NCI-H1048 (cell line): ENCODE results near the gene HIKESHI.
"Not testable (repeated sequence)": the region's sequence is repeated elsewhere in the genome, so short reads cannot be mapped to it uniquely, and the experiment has no call there.

Experiments used
- DNase-seq: peaks from one replicate; lab custom pipeline; 2025; lab: John Stamatoyannopoulos, UW

HIKESHI gene

DNA sequence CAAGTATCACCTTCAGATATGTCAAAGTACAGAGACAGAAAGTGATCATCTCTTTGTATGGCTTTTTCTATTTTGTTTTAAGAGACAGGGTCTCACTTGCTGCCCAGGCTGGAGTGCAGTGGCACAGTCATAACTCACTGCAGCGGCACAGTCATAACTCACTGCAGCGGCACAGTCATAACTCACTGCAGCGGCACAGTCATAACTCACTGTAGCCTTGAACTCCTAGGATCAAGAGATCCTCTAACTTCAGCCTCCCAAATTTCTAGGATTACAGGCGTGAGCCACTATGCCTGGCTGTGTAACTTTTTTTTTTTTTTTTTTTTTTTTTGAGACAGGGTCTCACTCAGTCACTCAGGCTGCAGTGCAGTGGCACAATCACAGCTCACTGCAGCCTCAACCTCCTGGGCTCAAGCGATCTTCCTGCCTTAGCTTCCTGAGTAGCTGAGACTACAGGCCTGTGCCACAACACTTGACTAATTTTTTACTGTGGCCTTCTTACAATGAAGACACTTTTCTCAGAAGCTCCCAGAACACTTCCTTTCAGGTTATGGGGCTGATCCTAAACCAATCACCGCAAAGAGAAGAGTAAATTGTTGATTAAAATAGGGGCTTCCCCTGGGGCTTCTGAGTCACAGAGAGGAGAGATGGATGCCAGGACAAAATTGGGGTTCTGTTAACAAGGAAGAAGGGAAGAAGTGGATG lies 9.0 kb upstream of the HIKESHI start:
- DNase-seq = no peak

DNA sequence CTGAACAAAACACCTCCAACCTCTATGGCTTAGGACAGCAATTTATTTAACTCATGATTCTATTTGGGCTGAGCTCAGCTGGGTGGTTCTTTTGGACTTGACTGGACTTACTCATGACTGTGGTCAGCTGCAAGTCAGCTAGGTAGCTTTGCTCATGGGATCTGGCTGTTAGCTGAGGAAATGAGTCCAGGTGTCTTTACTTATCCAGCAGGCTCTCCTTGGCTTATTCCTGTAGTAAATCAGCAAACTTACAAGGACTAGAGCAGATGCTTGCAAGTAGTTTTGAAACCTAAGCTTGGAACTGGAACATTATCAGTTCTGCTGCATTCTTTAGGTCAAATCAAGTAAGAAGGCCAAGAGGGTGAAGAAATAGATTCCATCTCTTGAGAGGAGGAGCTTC lies 8.0 kb upstream of the HIKESHI start:
- no peak for DNase-seq

DNA sequence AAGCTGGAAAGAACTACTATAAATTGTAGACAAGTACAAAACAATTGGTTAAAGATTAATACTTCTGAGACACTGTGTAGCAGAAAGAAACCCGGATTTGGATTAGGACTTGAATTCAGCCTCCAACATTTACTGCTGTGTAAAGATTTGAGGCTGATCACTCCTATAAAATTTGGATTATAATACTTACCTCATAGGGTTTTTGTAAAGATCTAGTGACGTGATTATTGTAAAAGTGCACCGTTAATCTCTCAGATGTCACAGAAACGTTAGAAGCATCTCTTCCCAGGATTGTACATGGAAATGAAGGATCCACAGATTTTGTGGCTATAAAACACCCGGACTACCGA lies 323 bp upstream of the HIKESHI start:
- DNase-seq = no peak

DNA sequence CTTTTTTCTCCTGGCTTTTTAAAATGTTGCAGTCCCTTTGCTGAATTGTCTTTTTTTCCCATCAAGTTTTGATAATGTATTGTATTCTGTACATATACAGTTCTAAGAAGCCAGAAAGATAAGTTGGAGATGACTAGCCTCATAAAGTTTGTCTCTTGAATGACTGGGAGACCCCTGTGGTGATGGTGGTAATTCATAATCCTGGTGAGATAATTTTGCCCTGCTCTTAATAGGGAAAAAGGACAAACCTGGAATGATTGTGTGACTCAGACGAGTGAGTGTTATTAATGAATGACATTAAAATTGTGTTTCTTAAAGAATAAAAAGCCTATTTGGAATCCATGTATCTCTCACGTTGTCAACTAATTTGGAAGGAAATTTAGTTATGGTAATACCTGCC lies 1.2 kb downstream of the HIKESHI start:
- no peak for DNase-seq

DNA sequence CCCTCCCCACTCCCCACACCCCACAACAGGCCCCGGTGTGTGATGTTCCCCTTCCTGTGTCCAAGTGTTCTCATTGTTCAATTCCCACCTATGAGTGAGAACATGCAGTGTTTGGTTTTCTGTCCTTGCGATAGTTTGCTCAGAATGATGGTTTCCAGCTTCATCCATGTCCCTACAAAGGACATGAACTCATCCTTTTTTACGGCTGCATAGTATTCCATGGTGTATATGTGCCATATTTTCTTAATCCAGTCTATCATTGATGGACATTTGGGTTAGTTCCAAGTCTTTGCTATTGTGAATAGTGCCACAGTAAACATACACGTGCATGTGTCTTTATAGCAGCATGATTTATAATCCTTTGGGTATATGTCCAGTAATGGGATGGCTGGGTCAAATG lies 6.7 kb downstream of the HIKESHI start:
- DNase-seq = not testable (repeated sequence)

DNA sequence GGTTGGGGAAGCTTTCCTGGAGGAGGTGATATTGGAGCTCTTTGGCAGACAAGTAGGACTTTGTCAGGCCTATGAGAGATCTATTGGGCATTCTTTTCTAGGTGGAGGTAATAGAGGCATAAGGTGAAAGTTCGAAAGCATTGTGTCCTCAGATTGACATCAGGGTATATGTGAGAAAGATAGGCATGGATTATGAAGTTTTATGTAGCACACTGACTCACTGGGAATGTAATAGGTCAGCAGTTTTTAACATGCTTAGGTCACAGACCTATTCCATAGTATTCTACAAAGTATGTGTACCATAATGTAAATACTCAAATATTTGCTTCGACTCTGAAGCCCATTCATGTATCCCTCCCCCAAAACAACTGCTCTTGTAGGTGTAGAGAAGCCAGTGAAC lies 11.8 kb downstream of the HIKESHI start:
- DNase-seq = no peak

DNA sequence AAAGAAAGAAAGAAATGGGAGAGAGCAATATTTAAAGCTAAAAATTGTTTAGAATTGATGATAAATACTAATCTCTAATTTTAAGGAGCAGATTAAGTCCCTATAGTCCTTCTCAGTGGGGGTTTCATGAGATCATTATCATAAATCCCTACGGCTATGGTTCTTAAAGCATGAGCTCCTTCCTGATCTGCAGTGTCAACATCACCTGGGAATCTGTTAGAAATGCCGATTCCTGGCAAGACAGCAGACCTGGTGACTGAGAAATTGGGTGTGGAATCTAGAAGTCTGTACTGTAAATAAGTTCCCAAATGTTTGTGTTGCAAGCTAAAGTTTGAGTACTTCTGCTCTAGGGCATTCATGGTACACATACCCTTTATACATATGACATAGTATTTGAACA lies 12.6 kb downstream of the HIKESHI start:
- no peak for DNase-seq

DNA sequence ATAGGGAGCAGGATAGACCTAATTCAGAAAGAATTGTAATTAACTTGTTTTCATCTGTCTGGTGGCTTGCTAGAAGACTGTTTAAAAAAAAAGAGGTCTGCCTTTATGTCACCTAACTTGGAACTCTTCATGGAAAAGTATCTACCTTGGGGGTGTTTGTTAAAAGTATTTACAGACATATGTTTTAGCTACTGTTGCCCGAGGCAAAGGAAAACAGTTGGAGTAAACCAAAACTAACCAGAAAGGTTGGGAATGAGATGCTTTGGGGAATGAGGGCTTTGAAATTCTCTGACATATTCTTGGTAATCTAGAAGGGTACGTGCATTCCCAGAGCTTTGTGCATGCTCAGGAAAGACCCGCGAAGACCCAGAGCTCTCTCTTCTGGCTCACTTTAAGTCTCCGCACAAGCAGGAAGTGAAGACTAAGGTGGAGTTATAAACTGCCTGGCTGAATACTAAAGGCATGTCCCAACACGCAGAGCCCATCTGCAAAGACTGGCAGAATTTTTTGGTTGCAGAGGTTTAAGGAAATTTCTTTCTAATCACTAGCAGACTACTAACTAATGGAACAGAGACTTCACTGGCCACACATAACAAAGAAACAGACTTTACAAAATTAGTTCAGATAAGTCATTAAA lies 33.2 kb downstream of the HIKESHI start:
- DNase-seq = no peak

DNA sequence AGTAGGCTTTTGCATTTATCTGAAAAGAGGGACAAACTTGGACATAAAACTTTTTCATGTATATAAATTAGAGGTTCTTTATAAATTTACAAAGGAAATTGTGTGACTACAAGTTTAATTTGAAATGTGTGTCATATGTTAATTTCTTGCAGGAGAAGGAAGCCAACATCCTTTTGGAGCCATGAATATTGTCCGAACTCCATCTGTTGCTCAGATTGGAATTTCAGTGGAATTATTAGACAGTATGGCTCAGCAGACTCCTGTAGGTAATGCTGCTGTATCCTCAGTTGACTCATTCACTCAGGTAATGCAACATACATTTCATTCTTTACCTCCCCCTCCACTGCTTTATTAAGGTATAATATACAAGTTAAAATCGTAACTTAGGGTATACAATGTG lies 35.2 kb downstream of the HIKESHI start:
- no peak for DNase-seq

DNA sequence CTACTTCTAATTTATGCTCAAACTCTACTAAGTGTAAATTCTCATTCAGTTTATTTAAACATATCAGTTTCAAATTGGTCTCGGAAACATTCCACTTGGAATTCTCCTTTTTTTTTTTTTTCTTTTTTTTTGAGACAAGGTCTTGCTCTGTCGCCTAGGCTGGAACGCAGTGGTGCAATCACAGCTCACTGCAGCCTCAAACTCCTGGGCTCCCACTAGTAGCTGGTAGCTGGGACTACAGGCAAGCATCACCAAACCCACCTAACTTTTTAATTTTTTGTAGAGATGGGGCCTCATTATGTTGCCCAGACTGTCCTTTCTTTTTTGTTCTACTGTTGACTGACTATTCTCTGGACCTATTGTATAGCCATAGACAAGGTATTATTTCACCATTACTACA lies 39.3 kb downstream of the HIKESHI start:
- DNase-seq = no peak

DNA sequence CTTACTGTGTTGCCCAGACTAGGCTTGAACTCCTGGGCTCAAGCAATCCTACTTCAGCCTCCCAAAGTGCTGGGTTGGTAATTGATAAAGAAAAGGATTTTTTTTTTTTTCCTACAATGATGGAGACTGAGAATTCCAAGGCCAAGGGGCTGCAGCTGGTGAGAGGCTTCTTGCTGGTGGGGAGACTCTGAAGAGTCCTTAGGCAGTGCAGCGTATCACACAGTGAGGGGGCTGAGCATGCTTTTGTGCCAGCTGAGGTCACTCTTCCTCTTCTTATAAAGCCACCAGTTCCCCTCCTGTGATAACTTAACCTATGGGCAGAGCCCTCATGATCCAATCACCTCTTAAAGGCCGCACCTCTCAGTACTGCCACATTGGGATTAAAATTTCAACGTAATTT lies 44.5 kb downstream of the HIKESHI start:
- no peak for DNase-seq

DNA sequence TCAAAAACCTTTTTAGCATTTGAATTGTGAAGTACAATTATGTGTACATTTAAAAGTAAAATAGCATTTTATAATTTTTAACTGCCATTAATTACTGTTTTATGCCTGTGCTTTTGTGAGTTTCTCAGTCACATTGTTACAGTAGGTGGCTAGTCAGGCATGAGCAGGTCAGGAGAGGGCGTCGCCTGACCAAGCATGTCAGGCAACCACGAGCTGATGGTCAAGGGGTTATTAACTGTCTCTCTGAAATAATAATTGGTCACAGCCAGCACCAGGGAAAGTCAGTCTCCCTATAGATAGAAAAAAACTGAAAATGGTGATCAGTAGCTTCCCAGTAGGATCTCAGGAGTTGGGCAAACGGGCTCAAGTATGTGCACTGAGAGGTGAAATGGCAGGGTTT lies 53.2 kb downstream of the HIKESHI start:
- DNase-seq = no peak

DNA sequence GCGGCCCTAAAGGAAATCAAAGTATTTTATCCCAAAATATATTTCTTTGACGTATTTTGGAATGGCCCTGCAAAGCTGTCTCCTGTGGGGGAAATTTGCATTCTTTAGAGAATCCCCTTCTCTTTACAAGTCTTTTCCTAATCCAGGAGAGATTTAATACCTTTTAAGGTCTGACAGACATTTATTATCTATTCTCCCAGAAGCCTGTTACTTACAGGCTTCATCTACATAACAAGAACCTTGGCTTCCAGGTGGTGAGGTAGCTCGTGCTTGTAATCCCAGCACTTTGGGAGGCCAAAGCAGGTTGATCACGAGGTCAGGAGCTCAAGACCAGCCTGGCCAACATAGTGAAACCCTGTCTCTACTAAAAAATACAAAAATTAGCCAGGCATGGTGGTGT lies 55.4 kb downstream of the HIKESHI start:
- DNase-seq = not testable (repeated sequence)

DNA sequence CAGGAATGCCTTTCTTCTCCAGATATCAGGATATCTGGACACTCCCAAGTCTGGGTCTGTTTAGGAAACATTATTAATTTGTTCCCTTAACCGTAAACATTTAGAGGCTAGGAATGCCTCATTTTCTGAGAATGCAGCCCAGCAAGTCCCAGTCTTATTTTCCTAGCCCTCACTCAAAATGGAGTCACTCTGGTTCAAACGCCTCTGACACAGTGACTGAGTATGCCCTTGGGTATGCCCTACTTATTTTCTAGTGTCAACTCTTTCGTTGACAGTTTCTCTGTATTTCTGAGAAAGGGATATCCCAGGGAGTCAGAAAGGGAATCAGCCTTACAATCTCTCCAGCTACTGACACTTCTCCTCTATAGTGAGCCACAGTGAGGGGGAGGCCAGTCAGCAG lies 56.7 kb downstream of the HIKESHI start:
- no peak for DNase-seq

DNA sequence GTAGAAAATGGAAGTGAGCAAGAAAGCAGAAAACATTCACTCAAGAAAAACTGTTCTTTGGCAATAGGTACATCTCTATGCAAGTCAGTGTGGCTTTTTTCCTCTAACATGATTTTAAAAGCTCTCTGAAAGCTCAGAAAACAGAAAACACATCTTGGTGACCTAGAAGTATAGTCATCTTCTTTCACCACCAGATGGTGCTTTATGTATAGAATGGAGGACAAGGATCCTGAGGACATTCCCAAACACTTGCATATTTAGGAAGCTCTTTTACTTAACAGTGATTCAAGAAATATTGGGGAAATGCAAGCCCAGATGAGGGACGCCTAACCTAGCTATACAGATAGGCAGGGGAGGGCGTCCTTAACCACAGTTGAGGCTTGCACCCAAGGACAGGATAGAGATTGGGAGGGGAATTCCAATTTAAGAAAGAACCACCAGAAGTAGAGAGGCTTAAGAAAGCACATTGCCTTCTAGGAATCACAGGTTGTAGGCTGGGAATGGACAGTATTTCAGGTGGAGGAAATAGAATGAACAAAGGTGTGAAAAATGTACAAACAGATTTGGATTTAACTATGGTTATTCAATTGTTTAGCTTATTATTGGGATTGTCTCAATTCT lies 58.8 kb downstream of the HIKESHI start:
- no peak for DNase-seq

DNA sequence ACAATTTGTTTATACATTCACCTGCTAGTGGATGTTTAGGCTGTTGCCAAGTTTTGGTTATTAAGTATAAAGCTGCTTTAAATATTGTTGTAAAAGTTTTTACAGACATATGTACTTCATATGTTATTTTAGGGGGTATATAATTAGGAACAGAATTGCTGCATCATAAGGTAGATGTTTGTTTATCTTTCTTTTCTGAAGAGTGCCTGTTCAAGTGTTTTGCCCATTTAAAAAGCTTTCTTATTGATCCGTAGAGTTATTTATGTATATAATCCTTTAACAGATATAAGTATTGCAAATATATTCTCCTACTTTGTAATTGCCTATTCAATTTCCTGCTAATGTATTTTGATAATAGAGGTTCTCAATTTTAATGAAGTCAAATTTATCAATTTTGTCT lies 61.4 kb downstream of the HIKESHI start:
- no peak for DNase-seq

DNA sequence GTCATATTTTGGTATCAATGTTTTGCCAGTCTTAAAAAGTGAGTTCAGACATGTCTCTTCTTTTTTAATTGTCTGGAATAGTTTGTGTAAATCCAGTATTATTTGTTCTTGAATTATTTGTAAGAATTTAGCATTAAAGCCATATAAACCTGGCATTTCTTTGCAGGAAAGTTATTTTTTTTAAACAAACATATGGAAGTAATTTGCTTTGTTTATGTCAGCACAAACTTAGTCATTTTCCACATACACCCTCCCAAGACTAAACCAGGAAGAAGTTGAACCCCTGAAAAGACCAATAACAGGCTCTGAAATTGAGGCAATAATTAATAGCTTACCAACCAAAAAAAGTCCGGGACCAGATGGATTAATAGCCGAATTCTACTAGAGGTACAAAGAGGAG lies 63.5 kb downstream of the HIKESHI start:
- no peak for DNase-seq

DNA sequence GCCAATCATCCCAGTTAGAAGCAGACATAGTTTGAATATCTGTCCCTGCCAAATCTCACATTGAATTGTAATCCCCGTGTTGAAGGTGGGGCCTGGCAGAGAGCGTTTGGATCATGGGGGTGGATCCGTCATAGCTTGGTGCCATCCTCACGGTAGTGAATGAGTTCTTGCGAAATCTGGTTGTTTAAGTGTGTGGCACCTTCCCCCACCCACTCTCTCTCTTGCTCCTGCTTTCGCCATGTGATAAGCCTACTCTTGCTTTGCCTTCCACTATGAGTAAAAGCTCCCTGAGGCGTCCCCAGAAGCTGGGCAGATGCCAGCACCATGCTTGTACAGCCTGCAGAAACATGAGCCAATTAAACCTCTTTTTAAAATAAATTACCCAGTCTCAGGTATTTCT lies 67.6 kb downstream of the HIKESHI start:
- no peak for DNase-seq

DNA sequence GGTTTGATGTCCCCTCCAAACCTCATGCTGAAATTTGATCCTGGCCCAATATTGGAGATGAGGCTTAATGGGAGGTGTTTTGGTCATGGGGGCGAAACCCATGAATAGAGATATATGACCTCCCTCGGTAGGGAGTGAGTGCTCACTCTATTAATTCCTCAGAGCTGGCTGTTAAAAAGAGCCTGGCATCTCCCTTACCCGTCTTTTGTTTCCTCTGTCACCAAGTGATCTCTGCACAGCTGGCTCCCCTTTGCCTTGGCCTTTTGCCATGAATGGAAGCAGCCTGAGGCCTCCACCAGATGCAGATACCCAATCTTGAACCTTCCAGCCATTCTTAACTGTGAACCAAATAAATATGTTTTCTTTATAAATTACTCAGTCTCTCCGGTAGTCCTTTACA lies 68.1 kb downstream of the HIKESHI start:
- DNase-seq = no peak

DNA sequence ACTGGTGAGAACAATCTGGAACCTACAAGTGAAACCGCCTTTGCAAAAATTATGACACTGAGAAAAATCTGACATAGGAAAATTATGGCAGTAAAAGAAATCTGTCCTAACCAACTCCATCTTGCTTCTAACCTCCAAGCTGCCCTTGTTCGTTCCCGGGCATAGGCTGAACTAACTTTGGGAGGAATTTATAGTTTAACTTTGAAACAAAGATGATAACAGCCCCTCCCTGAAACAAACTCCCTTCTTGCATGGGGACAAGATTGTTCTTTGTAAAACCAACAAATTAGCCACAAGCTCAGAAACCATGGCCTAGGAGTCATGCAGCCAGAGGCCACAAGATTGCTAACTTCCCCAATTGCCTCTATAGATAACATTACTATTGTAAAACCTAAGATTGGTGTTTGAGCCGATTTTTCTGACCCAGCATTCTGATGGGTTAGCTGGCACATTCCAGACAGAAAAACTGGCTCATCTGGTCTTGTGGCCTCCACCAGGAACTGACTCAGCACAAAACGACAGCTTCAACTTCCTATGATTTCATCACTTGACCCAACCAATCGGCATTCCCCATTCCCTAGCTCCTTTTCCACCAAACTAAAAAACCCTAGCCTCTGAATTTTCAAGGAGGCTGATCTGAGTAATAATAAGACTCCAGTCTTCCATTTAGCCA lies 69.0 kb downstream of the HIKESHI start:
- no peak for DNase-seq

DNA sequence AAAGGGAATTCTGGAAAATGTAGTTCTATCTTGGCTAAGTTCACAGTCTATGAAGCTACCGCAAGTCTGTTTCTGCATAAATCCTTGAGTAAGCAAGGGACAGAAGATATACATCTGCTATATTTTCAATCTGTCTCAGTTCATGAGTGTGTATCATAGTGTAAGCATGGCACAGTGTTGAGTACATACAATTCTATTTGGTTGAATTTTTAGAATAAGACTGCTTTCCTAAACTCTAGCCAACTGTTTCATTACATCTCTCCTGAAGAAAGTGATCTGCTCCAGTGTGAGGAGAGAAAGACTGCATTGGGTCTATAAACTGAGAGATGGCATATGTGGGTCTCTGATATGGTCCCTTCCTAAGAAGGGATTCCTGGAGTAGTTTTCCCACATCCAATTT lies 70.0 kb downstream of the HIKESHI start:
- no peak for DNase-seq

DNA sequence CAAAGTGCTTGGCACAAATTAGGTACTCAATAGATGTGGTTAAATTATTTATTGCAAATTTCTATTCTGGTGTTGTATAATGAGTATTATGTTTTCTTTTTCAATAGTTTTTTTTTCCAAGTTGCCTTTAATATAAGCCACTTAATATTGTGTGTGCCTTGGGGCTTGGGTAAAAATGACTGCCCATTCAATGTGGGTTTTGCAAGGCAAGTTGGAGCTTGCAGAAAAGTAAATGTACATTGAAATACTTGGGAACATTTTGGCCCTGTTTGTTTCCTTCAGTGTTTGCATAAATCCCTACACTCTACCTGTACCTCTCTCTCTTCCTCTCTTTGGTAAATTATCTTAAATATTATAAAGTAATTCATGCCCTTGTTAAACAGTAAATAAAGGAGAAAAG lies 70.5 kb downstream of the HIKESHI start:
- DNase-seq = no peak

DNA sequence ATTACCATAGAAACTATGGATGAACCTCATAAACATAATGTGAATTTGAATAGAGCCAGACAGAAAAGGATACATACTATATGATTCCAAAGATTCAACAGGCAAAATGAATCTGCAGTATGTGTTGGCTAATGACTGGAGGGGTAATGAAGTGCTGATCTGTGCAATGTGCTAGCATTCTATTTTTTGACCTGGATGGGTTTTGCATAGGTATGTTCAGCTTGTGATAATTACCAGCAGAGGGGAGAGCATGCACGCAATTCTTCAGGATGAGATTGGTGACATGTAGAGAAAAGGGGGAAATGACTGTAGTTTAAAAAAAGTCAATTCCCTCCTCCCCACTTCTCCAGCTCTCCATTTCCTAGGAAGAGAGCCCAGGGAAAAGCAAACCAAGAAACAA lies 72.0 kb downstream of the HIKESHI start:
- DNase-seq = no peak
